Amniotic epithelial cell (primary cell): Measurements from ENCODE around the gene RNF157.
A peak's percentile ranks its signal among the peaks of the same experiment; 100 is the strongest.
"Not testable (repeated sequence)": the region's sequence is repeated elsewhere in the genome, so short reads cannot be mapped to it uniquely, and the experiment has no call there.

ENCODE experiments used
- DNase-seq: peaks from one replicate; pipeline ENCODE4 v3.0.0-alpha.2; 2010; ENCODE audit warnings: low read depth

RNF157 gene

DNA sequence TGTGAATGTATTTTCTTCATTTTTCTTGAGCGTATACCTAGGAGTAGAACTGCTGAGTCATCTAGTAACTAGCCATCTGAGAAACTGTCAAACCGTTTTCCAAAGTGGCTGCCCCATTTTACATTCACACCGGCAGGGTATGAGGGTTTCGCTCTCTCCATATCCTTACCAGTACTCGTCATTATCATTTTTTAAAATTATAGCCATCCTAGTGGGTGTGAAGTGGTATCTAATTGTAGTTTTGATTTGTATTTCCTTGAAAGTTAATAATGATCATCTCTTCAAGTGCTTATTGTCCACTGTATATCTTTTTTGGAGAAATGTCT is 6.0 kb downstream of the RNF157 start:
- DNase-seq: peak; percentile 27

GRCh38 chr17:76233588-76234353 is 6.5 kb downstream of the RNF157 start:
- no peak for DNase-seq

- peak; percentile 85 for DNase-seq
Measured at GRCh38 chr17:76232342-76232741, 8.0 kb downstream of the RNF157 start.

GRCh38 chr17:76226749-76227148 is 13.5 kb downstream of the RNF157 start:
- DNase-seq: not testable (repeated sequence)

- not testable (repeated sequence) for DNase-seq
Measured at GRCh38 chr17:76225373-76226086, 14.8 kb downstream of the RNF157 start.

- no peak for DNase-seq
Measured at GRCh38 chr17:76223802-76224201, 16.5 kb downstream of the RNF157 start.

DNA sequence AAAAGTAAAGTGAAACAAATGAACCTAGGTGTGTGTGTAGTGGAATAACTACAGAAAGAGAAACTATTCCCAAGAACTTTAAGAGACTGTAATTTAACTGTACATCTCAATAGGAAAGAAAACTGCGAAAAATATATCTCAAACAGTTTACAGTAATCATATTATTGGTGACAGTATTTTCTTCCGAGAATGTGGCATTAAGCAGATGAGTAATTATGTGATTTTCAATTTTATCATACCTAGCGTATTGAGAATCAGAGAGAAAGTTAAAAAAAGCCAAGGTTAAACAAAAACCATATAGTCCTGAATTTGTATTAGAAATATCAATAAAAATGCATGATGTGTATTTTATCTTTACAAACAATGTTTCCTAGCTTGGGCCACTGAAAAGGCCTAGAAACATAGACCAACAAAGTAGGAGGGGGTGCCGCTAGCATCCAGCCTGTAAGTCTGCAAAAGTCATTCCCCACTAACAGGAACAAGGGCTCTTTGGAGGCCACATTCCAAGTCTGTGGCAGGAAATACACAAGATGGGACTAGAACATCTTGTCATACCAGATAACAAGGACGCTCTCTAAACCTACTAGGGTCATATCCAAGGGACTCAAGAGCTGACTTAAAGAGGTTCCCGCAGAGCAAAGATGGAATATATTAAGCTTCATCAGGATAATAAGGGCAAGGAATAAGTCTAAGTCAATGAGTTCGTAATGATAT is 20.5 kb downstream of the RNF157 start:
- DNase-seq: no peak

GRCh38 chr17:76217081-76217480 is 23.2 kb downstream of the RNF157 start:
- no peak for DNase-seq

GRCh38 chr17:76213491-76213890 is 26.8 kb downstream of the RNF157 start:
- no peak for DNase-seq

- no peak for DNase-seq
Measured at GRCh38 chr17:76208120-76208519, 32.2 kb downstream of the RNF157 start.

DNA sequence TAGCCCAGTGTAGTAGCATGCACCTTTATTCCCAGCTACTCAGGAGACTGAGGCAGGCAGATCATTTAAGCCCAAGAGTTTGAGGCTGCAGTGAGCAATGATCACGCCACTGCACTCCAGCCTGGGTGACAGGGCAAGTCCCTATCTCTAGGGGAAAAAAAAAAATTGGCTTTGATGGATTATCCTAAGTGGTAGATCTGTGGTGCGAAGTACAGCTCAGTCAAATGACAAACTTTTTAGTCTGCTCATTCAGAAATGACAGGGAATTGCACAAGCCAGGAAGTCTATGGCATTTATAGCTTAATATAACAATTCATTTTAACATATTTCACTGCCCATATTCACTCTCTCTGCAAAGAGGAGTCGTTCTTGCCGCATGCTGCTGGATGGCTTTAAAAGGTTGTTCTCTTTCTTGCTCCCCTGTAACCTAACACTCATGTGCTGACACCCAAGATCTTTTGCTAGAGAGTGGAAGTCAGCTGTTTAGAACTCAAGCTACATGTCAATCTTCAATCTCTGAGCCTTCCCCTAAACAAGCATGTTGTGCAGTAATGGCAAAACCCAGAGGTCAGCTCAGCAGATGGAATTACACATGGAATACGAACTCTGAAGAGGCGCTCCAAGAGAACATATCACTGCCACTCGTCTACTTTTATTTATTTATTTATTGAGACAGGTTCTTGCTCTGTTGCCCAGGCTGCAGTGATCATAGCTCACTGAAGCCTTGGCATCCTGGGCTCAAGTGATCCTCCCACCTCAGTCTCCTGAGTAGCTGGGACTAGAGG is 32.8 kb downstream of the RNF157 start:
- DNase-seq: no peak

- not testable (repeated sequence) for DNase-seq
Measured at GRCh38 chr17:76205542-76206144, 34.6 kb downstream of the RNF157 start.

- peak; percentile 83 for DNase-seq
Measured at GRCh38 chr17:76204277-76204676, 36.0 kb downstream of the RNF157 start.

DNA sequence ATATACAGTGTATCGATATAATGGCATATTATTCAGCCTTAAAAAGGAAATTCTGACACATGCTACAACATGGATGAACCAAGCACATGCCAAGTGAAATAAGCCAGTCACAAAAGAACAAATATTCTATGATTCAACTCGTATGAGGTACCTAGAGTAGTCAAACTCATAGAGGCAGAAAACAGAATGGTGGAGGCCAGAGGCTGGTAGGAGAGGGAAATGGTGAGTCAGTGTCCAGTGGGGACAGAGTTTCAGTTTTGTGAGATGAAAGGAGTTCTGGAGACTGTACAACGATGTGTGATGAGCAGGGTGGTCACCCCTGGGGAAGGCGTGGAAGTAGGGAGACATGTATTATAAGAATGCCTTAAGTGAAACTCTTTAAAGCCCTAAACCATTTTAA is 39.9 kb downstream of the RNF157 start:
- no peak for DNase-seq

DNA sequence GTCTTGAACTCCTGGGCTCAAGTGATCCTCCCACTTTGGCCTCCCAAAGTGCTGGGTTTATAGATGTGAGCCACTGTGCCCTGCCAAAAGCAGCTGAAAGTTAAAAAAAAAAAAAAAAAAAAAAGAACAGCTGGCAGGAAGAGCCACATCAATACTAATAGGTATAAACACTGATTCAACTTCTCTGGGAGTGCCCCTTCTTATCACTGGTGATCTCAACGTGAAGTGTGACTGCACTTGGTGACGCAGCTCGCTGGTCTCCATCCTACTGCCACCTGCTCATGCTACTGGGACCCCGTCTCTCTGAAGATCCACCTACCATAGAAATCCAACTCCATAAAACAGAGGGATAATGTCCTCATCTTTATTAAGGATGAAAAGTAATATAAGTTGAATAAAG is 40.8 kb downstream of the RNF157 start:
- DNase-seq: no peak

GRCh38 chr17:76198702-76199101 is 41.6 kb downstream of the RNF157 start:
- no peak for DNase-seq

GRCh38 chr17:76197911-76198310 is 42.4 kb downstream of the RNF157 start:
- DNase-seq: peak; percentile 47

DNA sequence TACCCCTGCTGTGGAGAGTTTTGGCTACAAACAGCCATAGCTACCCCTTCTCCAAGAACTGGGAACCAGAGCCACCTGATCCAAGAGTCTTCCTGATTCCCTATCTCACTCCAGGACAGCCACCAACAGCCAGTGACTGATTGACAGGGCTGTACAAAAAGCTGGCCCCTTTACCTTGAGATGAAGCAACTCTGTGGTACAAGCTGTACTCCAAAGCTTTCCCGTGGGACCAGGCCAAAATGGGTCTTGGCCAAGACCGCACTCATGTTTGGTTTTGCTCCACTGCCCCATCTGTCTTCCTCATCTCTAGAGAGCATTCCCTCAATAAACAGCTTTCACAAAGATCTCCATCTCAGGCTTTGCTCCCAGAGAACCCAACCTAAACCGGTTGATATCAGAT is 43.6 kb downstream of the RNF157 start:
- peak; percentile 65 for DNase-seq

- no peak for DNase-seq
Measured at GRCh38 chr17:76195281-76196096, 44.8 kb downstream of the RNF157 start.

DNA sequence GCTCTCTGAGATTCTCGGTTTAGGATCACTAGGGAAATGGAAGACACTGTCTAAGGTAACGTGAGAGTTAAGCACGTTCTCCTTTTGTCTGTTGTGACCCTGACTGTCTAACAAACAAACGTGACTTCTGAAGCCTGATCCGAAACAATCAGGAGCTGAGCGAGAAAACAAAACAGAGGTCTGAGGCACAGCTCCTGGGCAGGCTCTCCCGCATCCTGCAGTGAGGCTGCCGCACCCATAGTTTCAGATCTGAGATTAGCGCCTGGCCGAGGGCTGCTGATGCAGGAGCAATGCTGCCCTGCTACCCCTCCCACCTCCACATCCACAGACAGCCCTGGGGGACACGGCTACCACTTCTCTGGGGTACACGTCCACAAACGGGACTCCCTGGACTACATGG is 46.7 kb downstream of the RNF157 start:
- no peak for DNase-seq

- DNase-seq: no peak
Measured at GRCh38 chr17:76191896-76192295, 48.4 kb downstream of the RNF157 start.
